ENCODE data around the gene FAM229A.

GRCh38 chr1:32336591-32336932 is 25.7 kb downstream of the FAM229A start:
- no peak for TF ChIP-seq CTCF (conservative IDR thresholded peaks at IDR 0.05; ENCODE audit: low read depth in 2 of 2)
- no peak for TF ChIP-seq NANOG (IDR thresholded peaks at IDR 0.05; ENCODE audit: borderline replicate concordance)

Data from GM23338 (cell line).